A549 treated with CpdA at 1 μM for 4 hours (cell line): ENCODE results near the gene C17orf100. TPM values are rescaled to one million over a fixed set of nuclear protein-coding genes. Genes with fewer than 3 reads are reported as not detected.

Experiments used
- total RNA-seq: library from RNA; stranded (reverse); fragments of 200-300 nt; extraction: Qiagen RNA extraction; gene quantifications from 5 replicates; pipeline ENCODE4 v1.2.3, GENCODE V29; 2022; ENCODE audit warnings: low read depth

C17orf100 gene
- total RNA-seq: 2.3 to 3.1 TPM (median 2.9 TPM) in 5 replicates

DNA sequence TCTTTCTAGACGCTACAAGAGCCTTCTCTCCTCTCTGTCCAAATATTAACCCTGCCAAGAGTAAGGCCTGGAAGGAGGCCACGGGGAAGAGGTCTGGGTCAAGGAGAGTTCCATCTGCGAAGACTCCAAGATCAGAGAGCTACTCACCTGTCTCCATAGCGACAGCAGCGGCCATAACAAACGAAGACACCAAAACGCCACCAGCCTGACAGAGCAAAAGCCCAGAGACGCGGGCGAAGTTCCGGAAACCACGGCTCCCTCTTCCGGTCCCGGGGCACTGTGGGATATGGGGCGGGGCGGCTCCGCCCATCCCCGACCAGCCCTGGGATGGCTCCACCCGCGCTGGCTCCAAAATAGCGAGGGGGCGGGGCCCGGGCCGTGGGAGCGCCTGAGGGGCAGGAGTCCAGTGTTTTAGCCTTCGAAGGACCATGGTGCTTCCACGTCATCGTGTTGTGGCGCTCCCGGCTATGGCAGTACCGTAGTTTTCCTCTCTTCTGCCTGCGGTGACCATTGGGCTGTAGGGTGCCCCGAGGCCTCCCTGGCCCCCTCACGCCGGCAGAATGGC lies at the start of gene C17orf100, which contains the start of gene MED31:
TSS of gene C17orf100 (plus strand) at position 409 of the 565 bp plus-strand sequence. CDS start at position 561, 152 bp downstream.
TSS of gene MED31 (minus strand) at position 252 of the 565 bp plus-strand sequence. CDS start at position 175, 77 bp downstream.

DNA sequence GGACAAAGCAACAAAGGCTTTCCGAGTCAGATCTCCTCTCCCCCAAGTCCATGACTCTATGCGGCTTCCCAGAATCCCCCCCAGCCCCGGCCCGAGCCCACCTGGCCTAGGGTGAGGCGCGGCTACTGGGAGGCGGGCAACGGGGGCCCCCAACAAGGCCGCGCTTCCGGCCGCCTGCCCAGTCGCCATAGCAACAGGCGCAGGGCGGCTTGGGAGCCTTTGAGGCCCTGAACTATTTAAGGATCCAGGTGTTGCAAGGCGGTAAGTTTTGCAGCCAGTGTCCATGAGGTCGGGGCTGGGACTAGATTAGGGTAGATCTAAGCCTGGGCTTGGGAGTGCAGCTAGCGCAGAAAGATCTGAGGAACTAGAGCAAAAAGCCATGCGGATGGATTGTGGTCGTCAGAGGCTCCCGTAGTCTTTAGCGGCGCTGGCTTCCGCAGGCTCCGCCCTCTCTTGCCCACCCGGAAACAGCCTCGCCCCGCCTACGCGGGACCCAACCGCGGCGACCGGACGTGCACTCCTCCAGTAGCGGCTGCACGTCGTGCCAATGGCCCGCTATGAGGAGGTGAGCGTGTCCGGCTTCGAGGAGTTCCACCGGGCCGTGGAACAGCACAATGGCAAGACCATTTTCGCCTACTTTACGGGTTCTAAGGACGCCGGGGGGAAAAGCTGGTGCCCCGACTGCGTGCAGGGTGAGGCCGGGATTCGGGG lies 10.9 kb upstream of the C17orf100 start, which contains the start of the genes KIAA0753 and TXNDC17:
TSS of gene KIAA0753 (minus strand) at position 176 of the 711 bp plus-strand sequence. CDS start 5,608 bp downstream, outside the sequence.
TSS of gene TXNDC17 (plus strand) at position 525 of the 711 bp plus-strand sequence. CDS start at position 548, 23 bp downstream.

Other genes starting within 250 kb of the C17orf100 start
- gene AIPL1, start 216.6 kb upstream of the C17orf100 start, total RNA-seq: not detected in 5 replicates
- gene PIMREG, start 207.3 kb upstream of the C17orf100 start, total RNA-seq: 43.4 to 49.9 TPM (median 45.9 TPM) in 5 replicates
- gene PITPNM3, start 95.2 kb upstream of the C17orf100 start, total RNA-seq: 1.7 to 2.4 TPM (median 1.9 TPM) in 5 replicates
- gene KIAA0753, start 11.1 kb upstream of the C17orf100 start, total RNA-seq: 16.8 to 24.3 TPM (median 18.3 TPM) in 5 replicates
- gene TXNDC17, start 10.7 kb upstream of the C17orf100 start, total RNA-seq: 401 to 482 TPM (median 422 TPM) in 5 replicates
- 21.8 to 41.4 TPM (median 33.2 TPM) in 5 replicates for gene MED31, start 157 bp upstream of the C17orf100 start, total RNA-seq
- 0.13 to 0.62 TPM (median 0.15 TPM) in 5 replicates for gene SLC13A5, start 61.6 kb downstream of the C17orf100 start, total RNA-seq
- gene XAF1, start 104.3 kb downstream of the C17orf100 start, total RNA-seq: 0.01 to 0.05 TPM in 2 of 5 replicates, not detected in the others
- gene FBXO39, start 124.5 kb downstream of the C17orf100 start, total RNA-seq: not detected in 5 replicates
- 0.07 to 0.08 TPM in 2 of 5 replicates, not detected in the others for gene TEKT1, start 180.0 kb downstream of the C17orf100 start, total RNA-seq